HFF-Myc (cell line): ENCODE results near the gene PPIF.

Experiments
- DNase-seq: peaks from one replicate; pipeline ENCODE4 v3.0.0-alpha.2; 2011; ENCODE audit warnings: low read depth; ENCODE audit errors: extremely low read depth
- H3K4me3 ChIP-seq: replicated peaks from 2 replicates; pipeline ENCODE4 v1.5.1; 2011; ENCODE audit warnings: low read depth, mild to moderate bottlenecking, control low read depth, low read length
- CTCF ChIP-seq: IDR thresholded peaks from 2 replicates; pipeline ENCODE4 v1.5.1; 2012; ENCODE audit warnings: mild to moderate bottlenecking, low read depth, low read length, control low read depth; ENCODE audit errors: missing control alignments

Gene PPIF

GRCh38 chr10:79359816-79360498, 12.7 kb downstream of the PPIF start:
- H3K4me3 ChIP-seq: no peak overlapping the region
- DNase-seq: no peak
- no peak for TF ChIP-seq CTCF

- H3K4me3 ChIP-seq: no peak overlapping the region
- no peak for DNase-seq
- TF ChIP-seq CTCF: no peak
Measured at GRCh38 chr10:79360499-79361342, 13.5 kb downstream of the PPIF start.

GRCh38 chr10:79361726-79362397, 14.6 kb downstream of the PPIF start:
- H3K4me3 ChIP-seq: no peak overlapping the region
- DNase-seq: no peak
- TF ChIP-seq CTCF: no peak

- DNase-seq: no peak
- TF ChIP-seq CTCF: no peak
- H3K4me3 ChIP-seq: no peak overlapping the region
Measured at GRCh38 chr10:79367426-79368189, 20.3 kb downstream of the PPIF start.

- TF ChIP-seq CTCF: no peak
- DNase-seq: no peak
Measured at GRCh38 chr10:79372871-79373270, 25.6 kb downstream of the PPIF start.

More at GRCh38 chr10:79372871-79373270, 25.6 kb downstream of the PPIF start:
- no peak overlapping the region for H3K4me3 ChIP-seq
